22Rv1 (cell line): ENCODE measurements around the gene TPSAB1.

ENCODE experiments used
- ZFX ChIP-seq: fragments of 450-650 bp; IDR thresholded peaks from 2 replicates; pipeline ENCODE4 v1.6.1; 2017; ENCODE audit warnings: antibody characterized with exemption, borderline replicate concordance
- TF ChIP-seq, protein P1 (sequence below): fragments of 450-650 bp; IDR thresholded peaks from 2 replicates; pipeline ENCODE4 v1.5.1; 2017; ENCODE audit warnings: mild to moderate bottlenecking

DNA sequence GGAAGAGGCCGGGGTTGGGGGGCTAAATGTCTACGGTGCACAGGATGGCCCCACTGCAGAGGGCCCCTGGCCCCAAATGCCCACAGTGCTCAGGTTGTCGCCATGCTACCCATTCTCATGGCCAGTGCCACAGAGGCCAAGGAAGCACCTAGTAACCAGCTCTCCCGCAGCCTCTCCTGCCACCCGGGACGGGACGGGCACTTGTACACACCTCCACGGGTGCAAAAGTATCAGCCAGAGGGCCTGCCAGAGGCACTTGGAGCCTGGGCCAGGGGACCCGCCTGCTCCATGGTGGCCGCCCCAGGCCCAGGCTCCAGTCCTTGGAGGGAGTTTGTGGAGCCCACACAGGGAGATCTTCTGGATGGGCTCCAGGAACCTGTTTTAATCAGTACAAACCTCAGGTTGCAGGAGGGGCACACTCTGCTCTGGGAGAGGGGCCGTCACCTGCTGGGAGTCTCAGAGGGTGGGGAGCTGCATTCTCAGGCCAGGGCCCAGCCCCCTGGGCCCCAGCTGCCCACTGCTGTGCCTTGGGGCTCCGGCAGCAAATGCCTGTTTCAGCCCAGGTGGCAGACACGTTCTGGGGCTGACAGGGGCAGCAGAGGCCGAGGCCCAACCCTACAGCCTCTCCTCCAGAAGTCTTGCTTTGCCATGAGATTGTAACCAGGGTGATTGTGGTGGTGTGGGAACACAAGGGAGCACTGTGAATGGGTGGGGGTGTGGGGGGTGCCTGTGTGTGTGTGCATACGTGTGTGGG is 23.3 kb downstream of the TPSAB1 start:
- TF ChIP-seq, protein P1, sequence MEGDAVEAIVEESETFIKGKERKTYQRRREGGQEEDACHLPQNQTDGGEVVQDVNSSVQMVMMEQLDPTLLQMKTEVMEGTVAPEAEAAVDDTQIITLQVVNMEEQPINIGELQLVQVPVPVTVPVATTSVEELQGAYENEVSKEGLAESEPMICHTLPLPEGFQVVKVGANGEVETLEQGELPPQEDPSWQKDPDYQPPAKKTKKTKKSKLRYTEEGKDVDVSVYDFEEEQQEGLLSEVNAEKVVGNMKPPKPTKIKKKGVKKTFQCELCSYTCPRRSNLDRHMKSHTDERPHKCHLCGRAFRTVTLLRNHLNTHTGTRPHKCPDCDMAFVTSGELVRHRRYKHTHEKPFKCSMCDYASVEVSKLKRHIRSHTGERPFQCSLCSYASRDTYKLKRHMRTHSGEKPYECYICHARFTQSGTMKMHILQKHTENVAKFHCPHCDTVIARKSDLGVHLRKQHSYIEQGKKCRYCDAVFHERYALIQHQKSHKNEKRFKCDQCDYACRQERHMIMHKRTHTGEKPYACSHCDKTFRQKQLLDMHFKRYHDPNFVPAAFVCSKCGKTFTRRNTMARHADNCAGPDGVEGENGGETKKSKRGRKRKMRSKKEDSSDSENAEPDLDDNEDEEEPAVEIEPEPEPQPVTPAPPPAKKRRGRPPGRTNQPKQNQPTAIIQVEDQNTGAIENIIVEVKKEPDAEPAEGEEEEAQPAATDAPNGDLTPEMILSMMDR: no peak
- no peak for TF ChIP-seq ZFX
